Astrocyte of the cerebellum (primary cell): Measurements from ENCODE around the gene CNGA4.

Experiments
- DNase-seq: peaks from one replicate; pipeline ENCODE4 v3.0.0-alpha.2; 2011; ENCODE audit warnings: low read depth
- H3K4me3 ChIP-seq: 2 replicates; pipeline ENCODE4 v1.5.1; 2011; ENCODE audit warnings: mild to moderate bottlenecking, low read depth, low read length, moderate library complexity
- in situ Hi-C: cut with HindIII; loops from 2 replicates; pipeline ENCODE4 v1.10.0; 2017; ENCODE audit warnings: low sequenced_read_pairs
- TF ChIP-seq, protein P1 (sequence below): IDR thresholded peaks from 2 replicates; pipeline ENCODE4 v1.5.1; 2012; ENCODE audit warnings: low read length, low read depth, moderate library complexity, mild to moderate bottlenecking; ENCODE audit errors: missing control alignments

CNGA4 gene

DNA sequence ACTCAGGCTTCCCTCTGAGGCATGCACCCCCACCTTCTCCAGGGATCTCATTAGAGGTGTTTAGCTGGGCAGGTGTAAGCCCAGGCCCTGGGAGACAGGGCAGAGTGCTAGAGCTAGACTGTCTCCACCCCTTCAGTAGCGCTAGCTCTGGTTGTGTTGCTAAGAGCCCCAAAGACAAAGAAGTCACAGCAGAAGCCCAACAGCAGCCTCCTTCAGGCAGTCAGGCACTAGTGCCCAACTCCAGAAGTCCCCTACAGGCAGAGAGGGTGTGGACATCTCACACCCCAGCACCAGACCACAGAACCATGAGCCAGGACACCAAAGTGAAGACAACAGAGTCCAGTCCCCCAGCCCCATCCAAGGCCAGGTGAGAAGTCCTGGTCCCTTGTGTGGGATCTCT, at the start of gene CNGA4:
Gene CNGA4, plus strand, starts transcription at position 188 of the 400 bp plus-strand sequence. Its CDS starts 118 bp downstream, at position 306.
- in situ Hi-C loops = no loop called here
- no peak for DNase-seq
- TF ChIP-seq, protein P1, sequence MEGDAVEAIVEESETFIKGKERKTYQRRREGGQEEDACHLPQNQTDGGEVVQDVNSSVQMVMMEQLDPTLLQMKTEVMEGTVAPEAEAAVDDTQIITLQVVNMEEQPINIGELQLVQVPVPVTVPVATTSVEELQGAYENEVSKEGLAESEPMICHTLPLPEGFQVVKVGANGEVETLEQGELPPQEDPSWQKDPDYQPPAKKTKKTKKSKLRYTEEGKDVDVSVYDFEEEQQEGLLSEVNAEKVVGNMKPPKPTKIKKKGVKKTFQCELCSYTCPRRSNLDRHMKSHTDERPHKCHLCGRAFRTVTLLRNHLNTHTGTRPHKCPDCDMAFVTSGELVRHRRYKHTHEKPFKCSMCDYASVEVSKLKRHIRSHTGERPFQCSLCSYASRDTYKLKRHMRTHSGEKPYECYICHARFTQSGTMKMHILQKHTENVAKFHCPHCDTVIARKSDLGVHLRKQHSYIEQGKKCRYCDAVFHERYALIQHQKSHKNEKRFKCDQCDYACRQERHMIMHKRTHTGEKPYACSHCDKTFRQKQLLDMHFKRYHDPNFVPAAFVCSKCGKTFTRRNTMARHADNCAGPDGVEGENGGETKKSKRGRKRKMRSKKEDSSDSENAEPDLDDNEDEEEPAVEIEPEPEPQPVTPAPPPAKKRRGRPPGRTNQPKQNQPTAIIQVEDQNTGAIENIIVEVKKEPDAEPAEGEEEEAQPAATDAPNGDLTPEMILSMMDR = no peak
- H3K4me3 ChIP-seq = no peak within 1 kb of the TSS

DNA sequence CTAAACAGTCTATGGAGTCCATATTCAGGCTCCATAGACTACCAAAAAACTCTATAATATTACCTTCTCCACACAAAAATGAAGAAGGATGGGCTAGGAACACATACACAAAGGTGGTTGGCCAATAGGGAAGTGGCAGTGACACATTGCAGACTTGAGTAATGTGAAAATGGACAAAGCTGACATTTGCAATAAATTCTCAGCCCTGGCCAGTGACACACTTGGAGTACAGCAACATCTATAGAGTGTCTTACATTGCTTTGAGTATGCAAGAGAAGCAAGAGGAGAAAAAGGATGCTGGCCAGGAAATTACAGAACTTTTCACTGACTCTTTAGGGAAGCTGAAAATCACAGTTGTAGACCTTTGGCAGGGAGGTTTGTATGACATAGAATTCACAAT, 47.1 kb upstream of the CNGA4 start:
- no peak for DNase-seq
- in situ Hi-C loops = no loop called here
- H3K4me3 ChIP-seq = no peak overlapping the region
- TF ChIP-seq, protein P1 = no peak

- in situ Hi-C loops = no loop called here
- TF ChIP-seq, protein P1 = no peak
- no peak for DNase-seq
These were observed 44.8 kb upstream of the CNGA4 start for GRCh38 chr11:6194065-6194581.

GRCh38 chr11:6196396-6196795, 42.5 kb upstream of the CNGA4 start:
- TF ChIP-seq, protein P1 = no peak
- no peak for DNase-seq
- no peak overlapping the region for H3K4me3 ChIP-seq
- in situ Hi-C loops = no loop called here

More at GRCh38 chr11:6194065-6194581, 44.8 kb upstream of the CNGA4 start:
- H3K4me3 ChIP-seq = no peak overlapping the region

DNA sequence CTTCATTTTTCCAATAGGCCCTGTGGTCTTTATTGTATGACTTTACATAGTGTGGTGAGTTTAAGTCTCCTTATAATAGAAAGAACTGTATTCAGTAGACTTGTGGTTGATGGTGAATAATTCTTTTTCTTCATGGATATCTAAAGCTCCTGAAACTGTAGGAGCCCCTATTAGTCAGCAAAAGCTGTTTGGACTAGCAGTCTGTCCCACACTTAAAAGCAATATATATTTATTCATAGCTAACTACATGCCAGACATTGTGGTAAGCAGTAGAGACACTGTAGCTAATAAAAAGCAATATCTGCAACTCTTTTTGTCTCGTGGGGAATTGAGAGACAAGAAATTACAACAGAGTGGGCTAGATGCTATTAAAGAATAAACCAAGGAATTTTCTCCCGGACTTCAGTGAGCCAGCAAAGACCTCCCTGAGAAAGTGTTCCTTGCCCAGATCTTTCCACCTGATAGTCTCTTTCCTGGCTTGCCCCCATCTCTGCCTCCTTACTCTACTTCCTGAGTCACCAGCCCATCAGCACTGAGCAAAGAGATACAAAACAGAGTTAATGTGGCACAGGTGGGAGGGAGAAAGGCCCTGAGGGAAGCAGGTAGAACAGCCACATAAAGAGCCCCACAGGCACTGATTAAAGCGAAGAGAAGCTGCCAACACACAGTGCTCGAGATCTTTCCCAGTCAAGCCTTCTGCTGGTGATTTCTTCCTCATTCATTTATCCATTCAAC, 41.3 kb upstream of the CNGA4 start:
- in situ Hi-C loops = no loop called here
- DNase-seq = no peak
- TF ChIP-seq, protein P1 = no peak
- H3K4me3 ChIP-seq = no peak overlapping the region

DNA sequence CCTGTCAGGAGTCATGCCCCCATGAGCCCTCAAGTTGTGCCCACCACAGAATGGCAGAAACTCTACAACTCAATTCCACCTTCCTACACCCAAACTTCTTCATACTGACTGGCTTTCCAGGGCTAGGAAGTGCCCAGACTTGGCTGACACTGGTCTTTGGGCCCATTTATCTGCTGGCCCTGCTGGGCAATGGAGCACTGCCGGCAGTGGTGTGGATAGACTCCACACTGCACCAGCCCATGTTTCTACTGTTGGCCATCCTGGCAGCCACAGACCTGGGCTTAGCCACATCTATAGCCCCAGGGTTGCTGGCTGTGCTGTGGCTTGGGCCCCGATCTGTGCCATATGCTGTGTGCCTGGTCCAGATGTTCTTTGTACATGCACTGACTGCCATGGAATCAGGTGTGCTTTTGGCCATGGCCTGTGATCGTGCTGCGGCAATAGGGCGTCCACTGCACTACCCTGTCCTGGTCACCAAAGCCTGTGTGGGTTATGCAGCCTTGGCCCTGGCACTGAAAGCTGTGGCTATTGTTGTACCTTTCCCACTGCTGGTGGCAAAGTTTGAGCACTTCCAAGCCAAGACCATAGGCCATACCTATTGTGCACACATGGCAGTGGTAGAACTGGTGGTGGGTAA, 39.6 kb upstream of the CNGA4 start, which contains the start of gene OR52W1:
Gene OR52W1, plus strand, starts transcription at position 51 of the 637 bp plus-strand sequence. Its CDS starts 0 bp downstream, at position 51.
- in situ Hi-C loops = no loop called here
- no peak for DNase-seq
- H3K4me3 ChIP-seq = no peak within 1 kb of the TSS
- TF ChIP-seq, protein P1 = no peak
